Activated CD8-positive, alpha-beta memory T cell treated with anti-CD3 and anti-CD28 coated beads for 1 hour (primary cell): ENCODE data around the gene ATP6V1F.

Experiments
- DNase-seq, 2 donors: peaks; one replicate each; pipeline ENCODE4 v3.0.0-alpha.2; 2020; ENCODE audit warnings: low read depth in 1 of 2; ENCODE audit errors: extremely low read depth in 1 of 2

ATP6V1F gene

GRCh38 chr7:128914566-128915151 lies 52.0 kb downstream of the ATP6V1F start:
- no peak for DNase-seq

GRCh38 chr7:128915271-128915819 lies 52.7 kb downstream of the ATP6V1F start:
- DNase-seq: no peak
